ENCODE measurements around the gene OCEL1. TPM values are rescaled to one million over a fixed set of nuclear protein-coding genes. Genes with fewer than 3 reads are reported as not detected.

OCEL1 gene
- total RNA-seq, 1 donor from 2014 or later = 7.1 TPM

GRCh38 chr19:17205237-17206140, 20.5 kb upstream of the OCEL1 start:
- H3K4me3 ChIP-seq (ENCODE audit: low read depth, low read length) = no peak overlapping the region
- H3K27me3 ChIP-seq (ENCODE audit: control insufficient read depth, insufficient read depth, low read length) = no peaks in the 10 kb centered on the region
- TF ChIP-seq CTCF (IDR thresholded peaks at IDR 0.05; ENCODE audit: insufficient read depth, low read length, poor library complexity, severe bottlenecking) = peak; percentile 82
- peaks cover 3% of the 10 kb centered on the region for H3K36me3 ChIP-seq (ENCODE audit: control insufficient read depth, insufficient read depth, low read length)
- DNase-seq (ENCODE audit: low read depth) = no peak

- Histone ChIP-seq H3K4me3 (ENCODE audit: low read depth, low read length) (no peak overlapping the region), H3K27me3 (ENCODE audit: control insufficient read depth, insufficient read depth, low read length) (no peaks in the 10 kb centered on the region), H3K36me3 (ENCODE audit: control insufficient read depth, insufficient read depth, low read length) (peaks cover 2% of the 10 kb centered on the region)
- TF ChIP-seq CTCF (IDR thresholded peaks at IDR 0.05; ENCODE audit: insufficient read depth, low read length, poor library complexity, severe bottlenecking) = no peak
- no peak for DNase-seq (ENCODE audit: low read depth)
These were observed 19.1 kb upstream of the OCEL1 start for GRCh38 chr19:17206736-17207581.

GRCh38 chr19:17209126-17210036, 16.6 kb upstream of the OCEL1 start:
- H3K36me3 ChIP-seq (ENCODE audit: control insufficient read depth, insufficient read depth, low read length) = peaks cover 3% of the 10 kb centered on the region
- no peak for TF ChIP-seq CTCF (IDR thresholded peaks at IDR 0.05; ENCODE audit: insufficient read depth, low read length, poor library complexity, severe bottlenecking)
- no peak for DNase-seq (ENCODE audit: low read depth)
- no peaks in the 10 kb centered on the region for H3K27me3 ChIP-seq (ENCODE audit: control insufficient read depth, insufficient read depth, low read length)
- no peak overlapping the region for H3K4me3 ChIP-seq (ENCODE audit: low read depth, low read length)

GRCh38 chr19:17210296-17210695, 15.7 kb upstream of the OCEL1 start:
- no peak for TF ChIP-seq CTCF (IDR thresholded peaks at IDR 0.05; ENCODE audit: insufficient read depth, low read length, poor library complexity, severe bottlenecking)
- Histone ChIP-seq H3K27me3 (ENCODE audit: control insufficient read depth, insufficient read depth, low read length) (no peaks in the 10 kb centered on the region), H3K36me3 (ENCODE audit: control insufficient read depth, insufficient read depth, low read length) (peaks cover 2% of the 10 kb centered on the region), H3K4me3 (ENCODE audit: low read depth, low read length) (no peak overlapping the region)
- no peak for DNase-seq (ENCODE audit: low read depth)

GRCh38 chr19:17211547-17212446, 14.2 kb upstream of the OCEL1 start:
- no peaks in the 10 kb centered on the region for H3K27me3 ChIP-seq (ENCODE audit: control insufficient read depth, insufficient read depth, low read length)
- H3K4me3 ChIP-seq (ENCODE audit: low read depth, low read length) = no peak overlapping the region
- TF ChIP-seq CTCF (IDR thresholded peaks at IDR 0.05; ENCODE audit: insufficient read depth, low read length, poor library complexity, severe bottlenecking) = no peak
- DNase-seq (ENCODE audit: low read depth) = no peak
- H3K36me3 ChIP-seq (ENCODE audit: control insufficient read depth, insufficient read depth, low read length) = peaks cover 2% of the 10 kb centered on the region

Data from kidney epithelial cell (primary cell).